ENCODE results near the gene UXS1.
"Not testable (repeated sequence)": the region's sequence is repeated elsewhere in the genome, so short reads cannot be mapped to it uniquely, and the experiment has no call there.

Gene UXS1

DNA sequence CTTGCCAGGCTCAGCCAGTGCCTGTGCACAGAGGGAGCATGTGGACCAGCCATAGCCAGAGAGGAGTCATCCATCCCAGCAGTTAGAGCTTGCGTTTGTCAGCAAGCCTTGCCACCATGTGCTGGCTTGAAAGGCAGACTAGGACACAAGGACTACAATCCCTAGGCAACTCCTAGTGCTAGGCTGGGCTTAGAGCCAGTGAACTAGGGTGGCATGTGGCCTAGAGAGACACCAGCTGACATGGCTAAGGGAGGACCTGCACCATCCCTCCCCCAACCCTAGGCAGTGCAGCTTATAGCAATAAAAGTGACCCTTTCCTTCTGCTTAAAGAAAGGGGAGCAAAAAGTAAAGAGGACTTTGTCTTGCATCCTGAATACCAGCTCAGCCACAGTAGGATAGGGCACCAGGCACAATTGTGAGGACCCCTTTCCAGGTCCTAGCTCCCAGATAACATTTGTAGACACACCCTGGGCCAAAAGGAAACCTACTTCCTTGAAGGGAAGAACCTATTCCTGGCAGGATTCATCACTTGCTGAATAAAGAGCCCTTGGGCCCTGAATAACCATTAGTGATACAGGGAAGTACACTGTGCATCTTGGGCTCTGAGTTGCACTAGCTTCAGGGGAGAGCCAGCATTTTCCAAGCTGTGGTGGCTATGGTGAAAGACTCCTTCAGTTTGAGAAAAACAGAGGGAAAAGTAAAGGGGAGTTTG lies 38.7 kb upstream of the UXS1 start:
- no peak overlapping the region for H2AFZ ChIP-seq (ENCODE audit: low read length)
- H3K9me2 ChIP-seq (ENCODE audit: low read depth, low read length), result no peaks in the 10 kb centered on the region
- H3K4me2 ChIP-seq (ENCODE audit: low read length), result no peak overlapping the region
- no peaks in the 10 kb centered on the region for H3K9me3 ChIP-seq (ENCODE audit: low read length)
- H3K9ac ChIP-seq (ENCODE audit: low read length), result no peak overlapping the region
- H3K79me2 ChIP-seq (ENCODE audit: insufficient read depth, low read length), result no peaks in the 10 kb centered on the region
- no peaks in the 10 kb centered on the region for H4K20me1 ChIP-seq (ENCODE audit: insufficient read depth, low read length)
- H3K4me3 ChIP-seq (ENCODE audit: low read depth, low read length, poor library complexity, severe bottlenecking), result no peak overlapping the region
- no peak overlapping the region for H3K27ac ChIP-seq (ENCODE audit: low read depth, low read length, poor library complexity, severe bottlenecking)
- no peaks in the 10 kb centered on the region for H3F3A ChIP-seq (ENCODE audit: insufficient read depth, low read length)
- no peaks in the 10 kb centered on the region for H3K4me1 ChIP-seq (ENCODE audit: insufficient read depth, low read length, severe bottlenecking)
- no peak for TF ChIP-seq CTCF (IDR thresholded peaks at IDR 0.05; ENCODE audit: low read length)
- TF ChIP-seq EZH2 (IDR thresholded peaks at IDR 0.05; ENCODE audit: borderline replicate concordance, low read length), result no peak
- H3K36me3 ChIP-seq (ENCODE audit: insufficient read depth, low read length), result no peaks in the 10 kb centered on the region
- no peaks in the 10 kb centered on the region for H3K27me3 ChIP-seq (ENCODE audit: insufficient read depth, low read length)

GRCh38 chr2:106223347-106223746 lies 29.2 kb upstream of the UXS1 start:
- Histone ChIP-seq H2AFZ (ENCODE audit: low read length) (no peak overlapping the region), H3K27ac (ENCODE audit: low read depth, low read length, poor library complexity, severe bottlenecking) (no peak overlapping the region), H3K4me2 (ENCODE audit: low read length) (no peak overlapping the region), H3K9me3 (ENCODE audit: low read length) (no peaks in the 10 kb centered on the region), H4K20me1 (ENCODE audit: insufficient read depth, low read length) (no peaks in the 10 kb centered on the region), H3K9me2 (ENCODE audit: low read depth, low read length) (no peaks in the 10 kb centered on the region), H3K4me1 (ENCODE audit: insufficient read depth, low read length, severe bottlenecking) (no peaks in the 10 kb centered on the region), H3K27me3 (ENCODE audit: insufficient read depth, low read length) (no peaks in the 10 kb centered on the region), H3F3A (ENCODE audit: insufficient read depth, low read length) (no peaks in the 10 kb centered on the region), H3K4me3 (ENCODE audit: low read depth, low read length, poor library complexity, severe bottlenecking) (no peak overlapping the region), H3K79me2 (ENCODE audit: insufficient read depth, low read length) (no peaks in the 10 kb centered on the region), H3K36me3 (ENCODE audit: insufficient read depth, low read length) (no peaks in the 10 kb centered on the region), H3K9ac (ENCODE audit: low read length) (no peak overlapping the region)
- TF ChIP-seq EZH2 (IDR thresholded peaks at IDR 0.05; ENCODE audit: borderline replicate concordance, low read length) (no peak), CTCF (IDR thresholded peaks at IDR 0.05; ENCODE audit: low read length) (no peak)

- not testable (repeated sequence) for H3K27me3 ChIP-seq (ENCODE audit: insufficient read depth, low read length); H3K4me2 ChIP-seq (ENCODE audit: low read length); H2AFZ ChIP-seq (ENCODE audit: low read length); H3K9me2 ChIP-seq (ENCODE audit: low read depth, low read length); H3K9me3 ChIP-seq (ENCODE audit: low read length); H4K20me1 ChIP-seq (ENCODE audit: insufficient read depth, low read length); H3K79me2 ChIP-seq (ENCODE audit: insufficient read depth, low read length); H3K27ac ChIP-seq (ENCODE audit: low read depth, low read length, poor library complexity, severe bottlenecking); H3K9ac ChIP-seq (ENCODE audit: low read length); H3F3A ChIP-seq (ENCODE audit: insufficient read depth, low read length); H3K36me3 ChIP-seq (ENCODE audit: insufficient read depth, low read length); H3K4me1 ChIP-seq (ENCODE audit: insufficient read depth, low read length, severe bottlenecking); H3K4me3 ChIP-seq (ENCODE audit: low read depth, low read length, poor library complexity, severe bottlenecking)
Measured at GRCh38 chr2:106222057-106222456, 28.0 kb upstream of the UXS1 start.

DNA sequence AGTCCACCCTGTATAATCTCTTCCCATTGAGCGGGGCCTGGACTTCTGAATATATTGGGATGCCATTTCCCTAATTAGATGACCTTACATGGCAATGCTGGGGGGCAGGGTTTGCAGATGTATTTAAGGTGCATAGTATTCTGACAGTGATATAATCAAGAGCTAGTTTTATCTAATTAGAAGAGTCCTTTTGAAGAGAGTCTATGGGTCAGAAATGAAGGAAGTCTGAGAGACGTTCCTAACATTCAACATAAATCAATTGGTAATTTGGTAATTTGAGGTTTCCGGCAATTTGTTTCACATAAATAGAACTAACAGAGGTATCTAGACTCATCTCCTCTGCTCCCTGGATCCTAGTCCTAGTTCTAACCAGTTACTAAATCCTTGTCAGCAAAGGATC lies 25.7 kb upstream of the UXS1 start:
- Histone ChIP-seq H2AFZ (ENCODE audit: low read length) (no peak overlapping the region), H4K20me1 (ENCODE audit: insufficient read depth, low read length) (no peaks in the 10 kb centered on the region), H3K4me1 (ENCODE audit: insufficient read depth, low read length, severe bottlenecking) (no peaks in the 10 kb centered on the region), H3K4me2 (ENCODE audit: low read length) (no peak overlapping the region), H3K27me3 (ENCODE audit: insufficient read depth, low read length) (no peaks in the 10 kb centered on the region), H3K9me2 (ENCODE audit: low read depth, low read length) (no peaks in the 10 kb centered on the region), H3K27ac (ENCODE audit: low read depth, low read length, poor library complexity, severe bottlenecking) (no peak overlapping the region), H3F3A (ENCODE audit: insufficient read depth, low read length) (no peaks in the 10 kb centered on the region), H3K79me2 (ENCODE audit: insufficient read depth, low read length) (no peaks in the 10 kb centered on the region), H3K4me3 (ENCODE audit: low read depth, low read length, poor library complexity, severe bottlenecking) (no peak overlapping the region), H3K36me3 (ENCODE audit: insufficient read depth, low read length) (no peaks in the 10 kb centered on the region), H3K9me3 (ENCODE audit: low read length) (no peaks in the 10 kb centered on the region), H3K9ac (ENCODE audit: low read length) (no peak overlapping the region)
- TF ChIP-seq EZH2 (IDR thresholded peaks at IDR 0.05; ENCODE audit: borderline replicate concordance, low read length) (no peak), CTCF (IDR thresholded peaks at IDR 0.05; ENCODE audit: low read length) (no peak)

- H3F3A ChIP-seq (ENCODE audit: insufficient read depth, low read length); H4K20me1 ChIP-seq (ENCODE audit: insufficient read depth, low read length); H3K36me3 ChIP-seq (ENCODE audit: insufficient read depth, low read length); H3K27me3 ChIP-seq (ENCODE audit: insufficient read depth, low read length); H3K9me2 ChIP-seq (ENCODE audit: low read depth, low read length); H3K9ac ChIP-seq (ENCODE audit: low read length); H3K4me2 ChIP-seq (ENCODE audit: low read length); H3K79me2 ChIP-seq (ENCODE audit: insufficient read depth, low read length); H3K4me3 ChIP-seq (ENCODE audit: low read depth, low read length, poor library complexity, severe bottlenecking); H3K27ac ChIP-seq (ENCODE audit: low read depth, low read length, poor library complexity, severe bottlenecking); H3K9me3 ChIP-seq (ENCODE audit: low read length); H3K4me1 ChIP-seq (ENCODE audit: insufficient read depth, low read length, severe bottlenecking); H2AFZ ChIP-seq (ENCODE audit: low read length): not testable (repeated sequence)
Measured at GRCh38 chr2:106219157-106219556, 25.1 kb upstream of the UXS1 start.

Measured in OCI-LY1 (cell line).